Keratinocyte (primary cell): ENCODE measurements around the gene GSAP. TPM values are rescaled to one million over a fixed set of nuclear protein-coding genes. Genes with fewer than 3 reads are reported as not detected.
A peak's percentile ranks its signal among the peaks of the same experiment; 100 is the strongest.

Source experiments
- DNase-seq: peaks from one replicate; pipeline ENCODE4 v3.0.0-alpha.2; 2011; ENCODE audit warnings: low read depth, missing footprints, low spot score
- FAIRE-seq: peaks from 2 replicates; lab custom pipeline; 2011; peaks lifted over from hg19 to GRCh38; lab: Jason Lieb, UNC
- H2AFZ ChIP-seq: 2 replicates; pipeline ENCODE4 v1.6.0; 2012; ENCODE audit warnings: low read length, control low read depth, inconsistent platforms; ENCODE audit not compliant: control insufficient read depth
- H3K27ac ChIP-seq: 2 replicates; pipeline ENCODE4 v1.5.1; 2011; ENCODE audit warnings: low read length; ENCODE audit not compliant: control insufficient read depth, insufficient read depth
- H3K27me3 ChIP-seq: 3 replicates; pipeline ENCODE4 v1.6.0; 2011; ENCODE audit warnings: low read length; ENCODE audit not compliant: control insufficient read depth, insufficient read depth; ENCODE audit errors: extremely low read depth
- H3K36me3 ChIP-seq, 2 experiments: 2 replicates in 1 of 2; 3 replicates in 1 of 2; pipeline ENCODE4 v1.5.1; 2011; ENCODE audit warnings: low read length in 2 of 2, mild to moderate bottlenecking in 1 of 2; ENCODE audit not compliant: control insufficient read depth in 2 of 2, insufficient read depth in 2 of 2; ENCODE audit errors: extremely low read depth in 1 of 2
- H3K4me1 ChIP-seq: 3 replicates; pipeline ENCODE4 v1.5.1; 2011; ENCODE audit warnings: low read length; ENCODE audit not compliant: control insufficient read depth, insufficient read depth; ENCODE audit errors: extremely low read depth
- H3K4me2 ChIP-seq: 3 replicates; pipeline ENCODE4 v1.6.0; 2011; ENCODE audit warnings: low read depth, low read length; ENCODE audit not compliant: control insufficient read depth, insufficient read depth; ENCODE audit errors: extremely low read depth
- H3K4me3 ChIP-seq, 3 experiments: fragments of 200-600 bp in 1 of 3; sonication (generic) in 1 of 3; 2 replicates in 2 of 3; 3 replicates in 1 of 3; pipeline ENCODE4 v1.5.1; 2011 to 2016; ENCODE audit warnings: low read length in 3 of 3, mild to moderate bottlenecking in 3 of 3, control low read depth in 2 of 3, inconsistent platforms in 1 of 3, low read depth in 1 of 3, mixed read lengths in 1 of 3, mixed run types in 1 of 3, moderate library complexity in 1 of 3; ENCODE audit not compliant: control insufficient read depth in 2 of 3, insufficient read depth in 2 of 3; ENCODE audit errors: extremely low read depth in 1 of 3
- H3K79me2 ChIP-seq: 2 replicates; pipeline ENCODE4 v1.6.0; 2012; ENCODE audit warnings: low read length; ENCODE audit not compliant: control insufficient read depth, insufficient read depth
- H3K9ac ChIP-seq: 3 replicates; pipeline ENCODE4 v1.6.0; 2011; ENCODE audit warnings: low read length; ENCODE audit not compliant: control insufficient read depth, insufficient read depth; ENCODE audit errors: extremely low read depth
- H3K9me1 ChIP-seq: 3 replicates; pipeline ENCODE4 v1.6.0; 2011; ENCODE audit warnings: low read length; ENCODE audit not compliant: control insufficient read depth, insufficient read depth; ENCODE audit errors: extremely low read depth
- H3K9me3 ChIP-seq: 2 replicates; pipeline ENCODE4 v1.5.1; 2012; ENCODE audit warnings: low read depth, low read length; ENCODE audit not compliant: control insufficient read depth
- H4K20me1 ChIP-seq: 3 replicates; pipeline ENCODE4 v1.6.0; 2011; ENCODE audit warnings: low read length; ENCODE audit not compliant: control insufficient read depth, insufficient read depth; ENCODE audit errors: extremely low read depth
- CTCF ChIP-seq, 3 experiments: IDR thresholded peaks in 1 of 3; conservative IDR thresholded peaks in 1 of 3; optimal IDR thresholded peaks in 1 of 3; 2 replicates in 2 of 3; 3 replicates in 1 of 3; pipeline versions ENCODE3 to v1.5.1; 2011; ENCODE audit warnings: low read length in 3 of 3, mild to moderate bottlenecking in 3 of 3, moderate library complexity in 2 of 3, control low read depth in 1 of 3, inconsistent platforms in 1 of 3; ENCODE audit not compliant: insufficient read depth in 2 of 3; ENCODE audit errors: extremely low read depth in 1 of 3
- EZH2 ChIP-seq: IDR thresholded peaks from one replicate; pipeline ENCODE4 v1.6.1; 2012; ENCODE audit warnings: inconsistent platforms, mild to moderate bottlenecking, low read length, moderate library complexity
- dilution Hi-C: fragments of 300-500 bp; cut with MboI; formaldehyde crosslinking; loops from one replicate; pipeline ENCODE4 v1.7.0; 2020; ENCODE audit warnings: low sequenced_read_pairs; ENCODE audit not compliant: extremely low pct_ligation_motif_present
- polyA plus RNA-seq, 5 experiments: library from polyadenylated mRNA; depleted of rRNA in 3 of 5; stranded (reverse) in 3 of 5; stranded (forward) in 1 of 5; unstranded in 1 of 5; fragments of >200 nt; gene quantifications; 1 replicate in 1 of 5; 2 replicates in 3 of 5; 3 replicates in 1 of 5; pipeline versions ENCODE4 v1.2.1 to v1.2.3, GENCODE V29; 2011 to 2012; ENCODE audit warnings: missing spikeins in 2 of 5, low read depth in 1 of 5, low replicate concordance in 1 of 5

GSAP gene
- polyA plus RNA-seq, 1 donor (not counting 4 experiments of a cell fraction or from before 2014, with no cell fraction given), result 5.4 TPM

DNA sequence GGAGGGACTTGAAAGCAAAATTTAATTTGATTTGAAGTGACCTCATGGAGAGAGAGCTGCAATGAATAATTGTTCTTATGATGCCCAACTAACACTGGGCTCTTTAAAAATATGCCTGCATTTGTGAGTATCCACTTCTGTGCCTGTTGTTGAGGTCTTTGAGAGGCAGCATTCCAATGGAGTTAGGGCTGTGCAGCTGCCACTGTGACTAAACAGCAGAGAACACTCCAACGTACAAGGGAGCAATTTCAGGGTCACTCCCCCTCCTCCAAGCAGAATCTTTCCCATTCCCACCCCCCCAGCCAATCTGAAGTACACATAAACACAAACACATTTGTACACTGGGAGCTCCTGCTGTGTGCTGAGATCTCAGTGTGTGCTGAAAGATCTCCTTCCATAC is 28.0 kb upstream of the GSAP start:
- Histone ChIP-seq H3K4me2 (no peak overlapping the region), H3K9me1 (no peaks in the 10 kb centered on the region), H3K79me2 (no peaks in the 10 kb centered on the region), H3K27ac (no peak overlapping the region), H3K4me3 (no peak overlapping the region), H3K27me3 (no peaks in the 10 kb centered on the region), H3K9me3 (no peaks in the 10 kb centered on the region), H3K4me1 (peaks cover 25% of the 10 kb centered on the region), H4K20me1 (no peaks in the 10 kb centered on the region), H3K36me3 (no peaks in the 10 kb centered on the region), H3K9ac (no peak overlapping the region), H2AFZ (no peak overlapping the region)
- dilution Hi-C loops, result no loop called here
- no peak for FAIRE-seq
- TF ChIP-seq EZH2, result no peak
- no peak for DNase-seq

GRCh38 chr7:77443042-77443441 is 26.9 kb upstream of the GSAP start:
- Histone ChIP-seq H3K27ac (peak overlapping the region; percentile 34), H3K9ac (no peak overlapping the region), H3K4me2 (peak overlapping the region; percentile 60), H2AFZ (peak overlapping the region; percentile 10), H3K4me3 (no peak overlapping the region), H3K36me3 (no peaks in the 10 kb centered on the region), H3K9me1 (no peaks in the 10 kb centered on the region), H4K20me1 (no peaks in the 10 kb centered on the region), H3K4me1 (peaks cover 25% of the 10 kb centered on the region), H3K79me2 (no peaks in the 10 kb centered on the region), H3K27me3 (no peaks in the 10 kb centered on the region), H3K9me3 (no peaks in the 10 kb centered on the region)
- no peak for DNase-seq
- dilution Hi-C loops, result no loop called here
- TF ChIP-seq EZH2 (no peak), CTCF (optimal IDR thresholded peaks at IDR 0.05 in 1 of 3, IDR thresholded peaks at IDR 0.05 in 1 of 3, conservative IDR thresholded peaks at IDR 0.05 in 1 of 3; ENCODE audit: extremely low read depth in 1 of 3, insufficient read depth in 2 of 3, low read length in 3 of 3) (no peak)
- no peak for FAIRE-seq

DNA sequence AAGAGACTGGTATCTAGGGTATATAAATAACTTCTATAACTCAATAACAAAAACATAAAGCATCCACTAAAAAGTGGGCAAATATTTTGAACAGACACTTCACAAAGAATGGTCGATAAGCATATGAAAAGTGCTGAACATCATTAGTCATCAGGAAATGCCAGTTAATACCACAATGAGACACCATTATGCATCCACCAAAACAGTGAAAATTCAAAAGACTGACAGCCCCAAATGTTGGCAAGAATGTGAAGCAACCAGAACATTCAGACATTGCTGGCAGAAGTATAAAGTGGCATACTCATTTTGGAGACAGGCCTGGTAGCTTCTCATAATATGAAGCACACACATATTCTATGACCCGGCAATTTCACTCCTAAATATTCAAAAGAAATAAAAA is 26.5 kb upstream of the GSAP start:
- Histone ChIP-seq H3K4me1 (peaks cover 25% of the 10 kb centered on the region), H3K79me2 (no peaks in the 10 kb centered on the region), H3K4me3 (peak overlapping the region in 1 of 3 experiments; percentile 12), H4K20me1 (no peaks in the 10 kb centered on the region), H3K4me2 (peak overlapping the region; percentile 60), H3K36me3 (no peaks in the 10 kb centered on the region), H2AFZ (peak overlapping the region; percentile 19), H3K27ac (peak overlapping the region; percentile 39), H3K9me3 (no peaks in the 10 kb centered on the region), H3K9ac (no peak overlapping the region), H3K9me1 (no peaks in the 10 kb centered on the region), H3K27me3 (no peaks in the 10 kb centered on the region)
- no peak for TF ChIP-seq EZH2
- no peak for TF ChIP-seq CTCF (optimal IDR thresholded peaks at IDR 0.05 in 1 of 3, IDR thresholded peaks at IDR 0.05 in 1 of 3, conservative IDR thresholded peaks at IDR 0.05 in 1 of 3; ENCODE audit: extremely low read depth in 1 of 3, insufficient read depth in 2 of 3, low read length in 3 of 3)
- dilution Hi-C loops, result no loop called here
- DNase-seq (no peak), FAIRE-seq (peak; percentile 87)
